Duodenal mucosa (tissue), 2 donors: ENCODE results near the gene SLC29A3.

Source experiments
- H3K27ac ChIP-seq: one replicate; pipeline ENCODE4 v1.7.0; 2013; ENCODE audit warnings: low read depth, low read length
- H3K27me3 ChIP-seq, 2 donors: one replicate each; pipeline ENCODE4 v1.7.0; 2013; ENCODE audit warnings: low read length in 2 of 2, control low read depth in 1 of 2; ENCODE audit not compliant: insufficient read depth in 2 of 2, control insufficient read depth in 1 of 2
- H3K36me3 ChIP-seq, 2 donors: one replicate each; pipeline ENCODE4 v1.7.0; 2013; ENCODE audit warnings: low read length in 2 of 2, control low read depth in 1 of 2; ENCODE audit not compliant: insufficient read depth in 2 of 2, control insufficient read depth in 1 of 2
- H3K4me1 ChIP-seq, 2 donors: one replicate each; pipeline ENCODE4 v1.7.0; 2013; ENCODE audit warnings: low read length in 2 of 2, control low read depth in 1 of 2; ENCODE audit not compliant: insufficient read depth in 2 of 2, control insufficient read depth in 1 of 2
- H3K4me3 ChIP-seq, 2 donors: one replicate each; pipeline ENCODE4 v1.7.0; 2013; ENCODE audit warnings: low read length in 2 of 2, low read depth in 1 of 2
- H3K9ac ChIP-seq, 2 donors: one replicate each; pipeline ENCODE4 v1.7.0; 2013; ENCODE audit warnings: low read length in 2 of 2, low read depth in 1 of 2
- H3K9me3 ChIP-seq, 2 donors: one replicate each; pipeline ENCODE4 v1.7.0; 2013; ENCODE audit warnings: low read length in 2 of 2, control low read depth in 1 of 2; ENCODE audit not compliant: control insufficient read depth in 1 of 2

The SLC29A3 gene

DNA sequence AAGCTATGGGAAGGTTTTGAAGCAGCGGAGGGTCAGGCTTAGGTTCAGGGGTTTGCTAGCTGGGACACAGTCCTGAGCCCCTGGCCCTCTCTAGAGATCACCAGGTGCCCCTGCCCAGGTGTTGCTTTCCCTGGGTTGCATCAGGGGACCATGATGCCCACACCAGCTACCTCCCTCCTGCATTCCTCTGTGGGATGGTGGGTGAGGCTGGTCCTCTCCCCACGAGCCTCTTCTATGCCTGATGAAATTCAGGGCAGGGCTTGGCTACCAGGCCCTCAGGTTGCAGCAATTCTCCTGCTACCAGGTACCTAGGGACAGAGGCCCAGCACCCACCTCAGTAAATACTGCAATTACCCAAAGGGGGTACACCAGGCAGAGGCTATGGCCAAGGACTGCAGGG lies 10.8 kb upstream of the SLC29A3 start:
- Histone ChIP-seq H3K27ac (no peak overlapping the region), H3K36me3 (no peaks in the 10 kb centered on the region), H3K9ac (no peak overlapping the region), H3K4me3 (no peak overlapping the region), H3K9me3 (no peaks in the 10 kb centered on the region), H3K27me3 (peaks cover 0 to 3% of the 10 kb centered on the region in 2 donors), H3K4me1 (peaks cover 3 to 10% of the 10 kb centered on the region in 2 donors)

GRCh38 chr10:71308985-71309384 lies 10.1 kb upstream of the SLC29A3 start:
- no peak overlapping the region for H3K4me3 ChIP-seq
- no peak overlapping the region for H3K27ac ChIP-seq
- H3K36me3 ChIP-seq, result no peaks in the 10 kb centered on the region
- no peak overlapping the region for H3K9ac ChIP-seq
- H3K9me3 ChIP-seq, result no peaks in the 10 kb centered on the region
- H3K4me1 ChIP-seq, result peaks cover 8 to 13% of the 10 kb centered on the region in 2 donors
- no peaks in the 10 kb centered on the region for H3K27me3 ChIP-seq

GRCh38 chr10:71309919-71310318 lies 9.1 kb upstream of the SLC29A3 start:
- H3K36me3 ChIP-seq, result no peaks in the 10 kb centered on the region
- no peak overlapping the region for H3K4me3 ChIP-seq
- no peak overlapping the region for H3K9ac ChIP-seq
- no peaks in the 10 kb centered on the region for H3K9me3 ChIP-seq
- no peaks in the 10 kb centered on the region for H3K27me3 ChIP-seq
- peaks cover 11 to 15% of the 10 kb centered on the region in 2 donors for H3K4me1 ChIP-seq
- no peak overlapping the region for H3K27ac ChIP-seq

GRCh38 chr10:71312220-71312619 lies 6.8 kb upstream of the SLC29A3 start:
- Histone ChIP-seq H3K27ac (no peak overlapping the region), H3K4me3 (no peak overlapping the region), H3K9me3 (no peaks in the 10 kb centered on the region), H3K4me1 (peaks cover 11 to 15% of the 10 kb centered on the region in 2 donors), H3K9ac (no peak overlapping the region), H3K27me3 (no peaks in the 10 kb centered on the region), H3K36me3 (no peaks in the 10 kb centered on the region)

DNA sequence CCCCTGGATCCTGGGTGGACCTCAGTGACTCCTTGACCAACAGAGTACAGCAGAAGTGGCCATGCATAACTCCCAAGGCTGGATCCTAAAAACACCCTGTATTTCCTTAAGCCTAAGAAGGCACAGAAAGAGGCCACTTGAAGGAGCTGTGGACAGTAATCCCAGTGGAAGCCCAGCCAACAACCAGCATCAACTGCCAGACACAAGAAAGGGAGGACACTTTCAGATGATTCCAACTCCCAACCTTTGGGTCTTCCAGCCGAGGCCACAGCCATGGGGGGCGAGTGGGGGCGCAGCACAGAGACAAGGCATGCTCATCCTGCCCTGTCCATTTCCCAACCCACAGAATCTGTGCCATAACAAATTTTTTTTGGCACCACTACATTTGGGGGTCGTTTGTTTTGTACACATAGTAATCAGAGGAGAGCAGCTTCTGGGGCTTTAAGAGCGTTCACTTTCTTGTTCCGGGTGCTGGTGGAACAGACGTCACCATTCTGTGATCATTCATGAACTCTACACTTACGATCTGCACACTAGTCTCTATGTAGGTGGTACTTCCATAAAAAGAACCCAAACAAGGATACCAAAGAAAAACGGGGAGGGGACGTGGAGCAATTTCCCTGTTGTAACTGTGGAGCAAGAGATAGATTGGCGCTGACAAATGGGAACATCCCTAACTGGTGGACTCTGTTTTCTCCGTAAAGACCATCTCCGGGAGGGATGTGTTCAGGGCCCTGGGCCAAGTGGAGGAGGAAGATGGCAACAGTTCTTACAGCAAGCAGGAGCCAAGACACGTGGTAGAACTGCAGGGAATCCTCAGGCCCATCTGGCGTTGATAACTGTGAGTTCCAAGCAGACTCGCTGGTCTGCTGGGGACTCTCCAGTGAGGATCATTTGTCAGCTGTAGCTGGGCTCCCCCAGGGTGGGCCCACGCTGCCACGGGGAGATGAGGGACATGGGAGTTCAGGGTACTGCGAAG lies 6.0 kb upstream of the SLC29A3 start:
- Histone ChIP-seq H3K27me3 (no peaks in the 10 kb centered on the region), H3K4me1 (peaks cover 11 to 14% of the 10 kb centered on the region in 2 donors), H3K9me3 (no peaks in the 10 kb centered on the region), H3K27ac (no peak overlapping the region), H3K4me3 (no peak overlapping the region), H3K36me3 (no peaks in the 10 kb centered on the region), H3K9ac (no peak overlapping the region)

DNA sequence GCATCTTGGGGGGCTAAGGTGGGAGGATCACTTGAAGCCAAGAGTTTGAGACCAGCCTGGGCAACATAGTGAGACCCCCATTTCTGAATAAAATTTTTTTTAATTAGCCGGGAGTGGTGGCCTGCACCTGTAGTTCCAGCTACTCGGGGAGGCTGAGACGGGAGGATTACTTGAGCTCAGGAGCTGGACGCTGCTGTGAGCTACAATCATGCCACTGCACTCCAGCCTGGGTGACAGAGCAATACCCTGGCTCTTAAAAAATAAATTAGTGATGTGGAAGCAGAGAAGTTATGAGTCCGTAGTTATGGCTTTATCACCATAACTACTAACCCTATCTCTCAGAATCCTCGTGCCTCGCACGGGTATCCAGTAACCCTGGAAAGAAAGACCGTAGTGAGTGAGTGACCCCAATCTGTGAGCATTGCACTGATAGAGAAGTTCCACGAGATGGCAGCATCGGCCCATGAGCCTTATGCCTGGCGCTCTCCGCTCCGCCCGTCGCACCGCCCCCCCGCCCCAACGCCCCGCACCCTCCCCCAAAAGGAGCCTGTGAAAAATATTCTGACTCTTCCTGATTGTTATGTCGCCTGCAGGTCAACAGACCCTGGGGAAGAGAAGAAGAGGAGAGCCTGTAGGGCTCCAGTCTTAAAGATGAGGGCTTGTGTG lies 4.9 kb upstream of the SLC29A3 start:
- Histone ChIP-seq H3K9me3 (no peaks in the 10 kb centered on the region), H3K9ac (no peak overlapping the region), H3K4me1 (peaks cover 11 to 13% of the 10 kb centered on the region in 2 donors), H3K27me3 (no peaks in the 10 kb centered on the region), H3K36me3 (no peaks in the 10 kb centered on the region), H3K27ac (no peak overlapping the region), H3K4me3 (no peak overlapping the region)

- Histone ChIP-seq H3K9me3 (no peaks in the 10 kb centered on the region), H3K27ac (no peak overlapping the region), H3K4me1 (peaks cover 13 to 14% of the 10 kb centered on the region in 2 donors), H3K27me3 (no peaks in the 10 kb centered on the region), H3K9ac (no peak overlapping the region), H3K4me3 (no peak overlapping the region), H3K36me3 (no peaks in the 10 kb centered on the region)
Observed at GRCh38 chr10:71314694-71315225, 4.3 kb upstream of the SLC29A3 start.

GRCh38 chr10:71316056-71316785 lies 2.8 kb upstream of the SLC29A3 start:
- no peak overlapping the region for H3K27ac ChIP-seq
- no peak overlapping the region for H3K9ac ChIP-seq
- no peaks in the 10 kb centered on the region for H3K27me3 ChIP-seq
- H3K4me3 ChIP-seq, result no peak overlapping the region
- H3K36me3 ChIP-seq, result no peaks in the 10 kb centered on the region
- peaks cover 16 to 17% of the 10 kb centered on the region in 2 donors for H3K4me1 ChIP-seq
- no peaks in the 10 kb centered on the region for H3K9me3 ChIP-seq

DNA sequence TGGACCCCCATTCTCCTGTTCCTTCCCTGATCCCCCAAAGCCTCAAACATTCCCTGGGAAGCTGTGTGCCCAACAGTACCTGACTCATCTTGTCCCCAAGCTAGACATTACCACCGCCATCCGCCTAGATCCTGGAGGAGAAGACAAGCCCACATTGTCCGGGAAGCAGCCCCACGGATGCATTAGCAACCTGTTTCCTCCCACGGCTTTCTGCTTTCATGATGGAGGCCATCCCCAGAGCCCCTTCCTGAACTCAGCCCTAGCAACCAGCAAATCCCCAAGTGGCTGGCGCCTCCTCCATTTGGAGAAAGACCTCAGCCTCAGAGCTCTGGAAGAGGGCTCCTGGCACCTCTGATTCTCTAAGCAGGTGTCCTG lies 2.3 kb upstream of the SLC29A3 start:
- no peak overlapping the region for H3K27ac ChIP-seq
- H3K4me3 ChIP-seq, result no peak overlapping the region
- H3K9me3 ChIP-seq, result no peaks in the 10 kb centered on the region
- H3K4me1 ChIP-seq, result peaks cover 16 to 17% of the 10 kb centered on the region in 2 donors
- H3K9ac ChIP-seq, result no peak overlapping the region
- no peaks in the 10 kb centered on the region for H3K27me3 ChIP-seq
- no peaks in the 10 kb centered on the region for H3K36me3 ChIP-seq
